ENCODE data around the gene C10orf90.

DNA sequence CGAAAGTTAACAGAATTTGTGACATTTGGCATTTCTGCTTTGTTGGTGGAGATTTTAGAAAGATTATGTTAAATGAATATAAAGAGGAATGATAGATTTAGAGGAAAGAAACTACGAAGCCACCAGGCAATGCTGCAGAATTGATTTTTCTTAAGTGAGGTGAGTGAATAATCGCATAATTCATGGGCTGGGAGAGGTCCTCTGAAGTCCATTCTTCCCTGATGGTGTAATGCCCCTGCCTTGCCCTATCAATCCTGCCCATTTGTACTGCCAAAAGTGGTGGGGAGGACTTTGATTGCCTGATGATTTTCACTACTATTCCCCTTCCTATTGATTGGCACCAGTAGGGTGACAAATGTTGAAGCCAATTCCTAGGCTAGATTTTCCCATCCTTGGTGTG lies 125.9 kb downstream of the C10orf90 start:
- TF ChIP-seq SP1 (IDR thresholded peaks at IDR 0.05) (no peak), L3MBTL2 (conservative IDR thresholded peaks at IDR 0.05) (no peak)

Data from HEK293T (cell line).